HEK293 (cell line): ENCODE data around the gene NFKBIE.

ENCODE experiments used
- GLI2 ChIP-seq: fragments of 450-650 bp; formaldehyde crosslinking; IDR thresholded peaks from 2 replicates; pipeline ENCODE4; 2017; ENCODE audit warnings: missing biosample characterization, missing genetic modification characterization, low read depth, borderline replicate concordance
- SETDB1 ChIP-seq: IDR thresholded peaks from one replicate; pipeline ENCODE4 v1.6.1; 2017; ENCODE audit warnings: mild to moderate bottlenecking, low read length, moderate library complexity, mixed read lengths; ENCODE audit not compliant: insufficient read length
- TCF7L2 ChIP-seq: IDR thresholded peaks from 2 replicates; pipeline ENCODE4 v1.6.1; 2011; ENCODE audit warnings: low read depth, mild to moderate bottlenecking, inconsistent platforms, low read length, moderate library complexity, borderline replicate concordance
- YY1 ChIP-seq: fragments of 450-650 bp; formaldehyde crosslinking; IDR thresholded peaks from 2 replicates; pipeline ENCODE4 v1.5.1; 2018; ENCODE audit warnings: missing biosample characterization, missing genetic modification characterization
- ZBTB8A ChIP-seq: fragments of 450-650 bp; formaldehyde crosslinking; IDR thresholded peaks from 2 replicates; pipeline ENCODE4 v1.5.1; 2016; ENCODE audit warnings: missing biosample characterization, missing genetic modification characterization
- ZNF24 ChIP-seq: fragments of 450-650 bp; formaldehyde crosslinking; IDR thresholded peaks from 2 replicates; pipeline ENCODE4 v1.5.1; 2016; ENCODE audit warnings: missing biosample characterization, missing genetic modification characterization
- ZNF274 ChIP-seq, 2 experiments: fragments of 200-500 bp in 1 of 2; fragments of 450-650 bp in 1 of 2; sonication (Bioruptor generic) in 1 of 2; formaldehyde crosslinking in 1 of 2; IDR thresholded peaks; 2 replicates each; pipeline versions ENCODE4 v1.5.1 to v1.6.1; 2014 to 2016; ENCODE audit warnings: borderline replicate concordance in 1 of 2, inconsistent platforms in 1 of 2, low read length in 1 of 2, missing biosample characterization in 1 of 2, missing genetic modification characterization in 1 of 2
- ZNF335 ChIP-seq: fragments of 450-650 bp; formaldehyde crosslinking; conservative IDR thresholded peaks from 2 replicates; pipeline ENCODE4 v1.5.1; 2016; ENCODE audit warnings: missing biosample characterization, missing genetic modification characterization
- ZNF416 ChIP-seq: fragments of 450-650 bp; formaldehyde crosslinking; IDR thresholded peaks from 2 replicates; pipeline ENCODE4 v1.5.1; 2016; ENCODE audit warnings: missing biosample characterization, missing genetic modification characterization
- ZNF423 ChIP-seq: fragments of 450-650 bp; formaldehyde crosslinking; IDR thresholded peaks from 2 replicates; pipeline ENCODE4 v1.5.1; 2016; ENCODE audit warnings: missing biosample characterization, missing genetic modification characterization
- ZNF645 ChIP-seq: fragments of 450-650 bp; formaldehyde crosslinking; IDR thresholded peaks from 2 replicates; pipeline ENCODE4; 2016; ENCODE audit warnings: missing biosample characterization, missing genetic modification characterization
- ZNF670 ChIP-seq: fragments of 450-650 bp; formaldehyde crosslinking; IDR thresholded peaks from 2 replicates; pipeline ENCODE4 v1.5.1; 2016; ENCODE audit warnings: missing biosample characterization, missing genetic modification characterization, low read depth
- TF ChIP-seq, protein P1 (sequence below): fragments of 450-650 bp; formaldehyde crosslinking; IDR thresholded peaks from 2 replicates; pipeline ENCODE4 v1.5.1; 2016; ENCODE audit warnings: missing biosample characterization, missing genetic modification characterization

DNA sequence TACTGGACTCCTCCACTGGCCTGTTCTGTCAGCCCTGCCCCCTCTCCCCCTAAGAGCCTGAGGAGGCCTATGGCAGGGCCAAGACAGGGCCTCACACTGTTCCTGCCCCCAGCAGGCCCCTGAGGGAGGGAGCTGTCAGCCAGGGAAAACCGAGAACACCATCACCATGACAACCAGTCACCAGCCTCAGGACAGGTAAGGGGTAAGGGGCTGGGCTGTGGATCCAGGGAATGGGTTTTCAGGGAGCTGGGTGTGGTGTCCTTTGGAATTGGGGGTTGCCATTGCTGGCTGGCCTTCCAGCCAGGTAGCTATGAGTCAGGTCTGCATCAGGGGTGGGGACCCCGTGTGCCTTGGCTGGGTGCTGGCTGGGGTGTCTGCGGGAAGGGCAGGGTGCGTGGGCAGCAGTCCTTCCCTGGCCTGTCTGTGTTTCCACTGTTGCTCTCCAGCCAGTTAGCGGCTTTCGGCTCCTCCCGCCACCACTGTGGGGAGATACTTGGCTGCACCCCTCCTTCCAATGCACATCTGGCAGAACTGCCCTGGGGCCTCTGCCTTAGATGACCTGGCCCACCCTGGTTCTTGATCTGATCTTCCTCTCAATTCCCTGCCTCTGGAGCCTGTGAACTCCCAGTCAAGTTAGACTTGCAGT is 38.1 kb downstream of the NFKBIE start:
- TF ChIP-seq ZNF423 (tag by site-specific recombination) (no peak), ZNF335 (tag by site-specific recombination) (no peak), ZNF416 (tag by site-specific recombination) (no peak), ZNF24 (tag by site-specific recombination) (no peak), ZBTB8A (tag by site-specific recombination) (no peak), GLI2 (no peak), YY1 (tag by site-specific recombination) (no peak), ZNF645 (tag by site-specific recombination) (no peak), ZNF274 (IDR thresholded peaks at IDR 0.05; ENCODE audit: low read length) (no peak), ZNF274 (tag by site-specific recombination; IDR thresholded peaks at IDR 0.05; ENCODE audit: borderline replicate concordance) (no peak), TCF7L2 (no peak), ZNF670 (tag by site-specific recombination) (no peak), SETDB1 (no peak)
- TF ChIP-seq, protein P1, sequence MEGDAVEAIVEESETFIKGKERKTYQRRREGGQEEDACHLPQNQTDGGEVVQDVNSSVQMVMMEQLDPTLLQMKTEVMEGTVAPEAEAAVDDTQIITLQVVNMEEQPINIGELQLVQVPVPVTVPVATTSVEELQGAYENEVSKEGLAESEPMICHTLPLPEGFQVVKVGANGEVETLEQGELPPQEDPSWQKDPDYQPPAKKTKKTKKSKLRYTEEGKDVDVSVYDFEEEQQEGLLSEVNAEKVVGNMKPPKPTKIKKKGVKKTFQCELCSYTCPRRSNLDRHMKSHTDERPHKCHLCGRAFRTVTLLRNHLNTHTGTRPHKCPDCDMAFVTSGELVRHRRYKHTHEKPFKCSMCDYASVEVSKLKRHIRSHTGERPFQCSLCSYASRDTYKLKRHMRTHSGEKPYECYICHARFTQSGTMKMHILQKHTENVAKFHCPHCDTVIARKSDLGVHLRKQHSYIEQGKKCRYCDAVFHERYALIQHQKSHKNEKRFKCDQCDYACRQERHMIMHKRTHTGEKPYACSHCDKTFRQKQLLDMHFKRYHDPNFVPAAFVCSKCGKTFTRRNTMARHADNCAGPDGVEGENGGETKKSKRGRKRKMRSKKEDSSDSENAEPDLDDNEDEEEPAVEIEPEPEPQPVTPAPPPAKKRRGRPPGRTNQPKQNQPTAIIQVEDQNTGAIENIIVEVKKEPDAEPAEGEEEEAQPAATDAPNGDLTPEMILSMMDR: no peak
